ENCODE measurements around the gene SRRM3. TPM values are rescaled to one million over a fixed set of nuclear protein-coding genes. Genes with fewer than 3 reads are reported as not detected.
"Not testable (repeated sequence)": the region's sequence is repeated elsewhere in the genome, so short reads cannot be mapped to it uniquely, and the experiment has no call there.

Gene SRRM3
- total RNA-seq, 2 experiments from 2014 or later: not detected

- Histone ChIP-seq H3K36me3 (ENCODE audit: insufficient read depth, low read length) (no peaks in the 10 kb centered on the region), H3K9me2 (ENCODE audit: insufficient read depth, low read length) (no peaks in the 10 kb centered on the region), H3K79me2 (ENCODE audit: insufficient read depth, low read depth, low read length) (no peaks in the 10 kb centered on the region), H3K27ac (ENCODE audit: low read depth, low read length, poor library complexity, severe bottlenecking) (no peak overlapping the region), H3K9me3 (ENCODE audit: low read length) (no peaks in the 10 kb centered on the region), H2AFZ (ENCODE audit: low read length) (no peak overlapping the region), H3K4me3 (ENCODE audit: low read depth, low read length, poor library complexity, severe bottlenecking) (no peak overlapping the region), H4K20me1 (ENCODE audit: insufficient read depth, low read length) (no peaks in the 10 kb centered on the region), H3K4me2 (ENCODE audit: low read length) (no peak overlapping the region), H3K4me1 (ENCODE audit: insufficient read depth, low read length, poor library complexity, severe bottlenecking) (no peaks in the 10 kb centered on the region)
- ChIA-PET CTCF (ENCODE audit: unreplicated experiment) (no interaction called here), POLR2A (no interaction called here)
- TF ChIP-seq EZH2phosphoT487 (IDR thresholded peaks at IDR 0.05; ENCODE audit: borderline replicate concordance, low read depth, low read length) (no peak), CTCF (conservative IDR thresholded peaks at IDR 0.05; ENCODE audit: low read length) (no peak)
- DNase-seq (ENCODE audit: low spot score): no peak
- BruUV-seq (replicated peaks): no TSS peak
- intact Hi-C loops (cut with micrococcal nuclease; ENCODE audit: unreplicated experiment): no loop called here
These were observed 66.7 kb downstream of the SRRM3 start for GRCh38 chr7:76268376-76268775.

- H3K4me3 ChIP-seq (ENCODE audit: low read depth, low read length, poor library complexity, severe bottlenecking): no peak overlapping the region
- H2AFZ ChIP-seq (ENCODE audit: low read length): no peak overlapping the region
- ChIA-PET POLR2A (no interaction called here), CTCF (ENCODE audit: unreplicated experiment) (no interaction called here)
- TF ChIP-seq CTCF (conservative IDR thresholded peaks at IDR 0.05; ENCODE audit: low read length): no peak
- TF ChIP-seq EZH2phosphoT487 (IDR thresholded peaks at IDR 0.05; ENCODE audit: borderline replicate concordance, low read depth, low read length): no peak
- no peak for DNase-seq (ENCODE audit: low spot score)
- H3K9me2 ChIP-seq (ENCODE audit: insufficient read depth, low read length): no peaks in the 10 kb centered on the region
- H3K36me3 ChIP-seq (ENCODE audit: insufficient read depth, low read length): no peaks in the 10 kb centered on the region
- H3K9me3 ChIP-seq (ENCODE audit: low read length): no peaks in the 10 kb centered on the region
- intact Hi-C loops (cut with micrococcal nuclease; ENCODE audit: unreplicated experiment): no loop called here
- no peaks in the 10 kb centered on the region for H4K20me1 ChIP-seq (ENCODE audit: insufficient read depth, low read length)
- H3K4me2 ChIP-seq (ENCODE audit: low read length): no peak overlapping the region
- no peaks in the 10 kb centered on the region for H3K79me2 ChIP-seq (ENCODE audit: insufficient read depth, low read depth, low read length)
- H3K4me1 ChIP-seq (ENCODE audit: insufficient read depth, low read length, poor library complexity, severe bottlenecking): no peaks in the 10 kb centered on the region
- H3K27ac ChIP-seq (ENCODE audit: low read depth, low read length, poor library complexity, severe bottlenecking): no peak overlapping the region
- BruUV-seq (replicated peaks): no TSS peak
These were observed 68.2 kb downstream of the SRRM3 start for GRCh38 chr7:76269895-76270294.

GRCh38 chr7:76271384-76271783 is 69.7 kb downstream of the SRRM3 start:
- CTCF ChIA-PET (ENCODE audit: unreplicated experiment); H3K9me3 ChIP-seq (ENCODE audit: low read length); H4K20me1 ChIP-seq (ENCODE audit: insufficient read depth, low read length); H3K36me3 ChIP-seq (ENCODE audit: insufficient read depth, low read length); H2AFZ ChIP-seq (ENCODE audit: low read length); H3K4me2 ChIP-seq (ENCODE audit: low read length); H3K79me2 ChIP-seq (ENCODE audit: insufficient read depth, low read depth, low read length); H3K4me1 ChIP-seq (ENCODE audit: insufficient read depth, low read length, poor library complexity, severe bottlenecking); H3K27ac ChIP-seq (ENCODE audit: low read depth, low read length, poor library complexity, severe bottlenecking); H3K9me2 ChIP-seq (ENCODE audit: insufficient read depth, low read length); BruUV-seq (replicated peaks); intact Hi-C loops (cut with micrococcal nuclease; ENCODE audit: unreplicated experiment); DNase-seq (ENCODE audit: low spot score); H3K4me3 ChIP-seq (ENCODE audit: low read depth, low read length, poor library complexity, severe bottlenecking): not testable (repeated sequence)
- POLR2A ChIA-PET: interaction anchor here (0.6 kb wide), 1 partner anchor 66 kb away, joined by 5 read pairs; no protein-coding TSS in a partner anchor
